Testis (tissue), 3 donors: ENCODE measurements around the gene PILRB. TPM values are rescaled to one million over a fixed set of nuclear protein-coding genes. Genes with fewer than 3 reads are reported as not detected.

ENCODE experiments used
- DNase-seq: peaks from one replicate; pipeline ENCODE4 v3.0.0-alpha.2; 2019
- H3K27ac ChIP-seq, 2 donors: fragments of 200-600 bp; sonication (generic); one replicate each; pipeline ENCODE4 v1.5.1; 2019
- H3K27me3 ChIP-seq: fragments of 200-600 bp; sonication (generic); one replicate; pipeline ENCODE4 v1.5.1; 2019
- H3K36me3 ChIP-seq: fragments of 200-600 bp; sonication (generic); one replicate; pipeline ENCODE4 v1.5.1; 2017; ENCODE audit warnings: low read depth; ENCODE audit errors: missing control alignments
- H3K4me1 ChIP-seq: fragments of 200-600 bp; sonication (generic); one replicate; pipeline ENCODE4 v1.5.1; 2019
- H3K4me3 ChIP-seq, 2 donors: fragments of 200-600 bp; sonication (generic); one replicate each; pipeline ENCODE4 v1.5.1; 2017 to 2019
- H3K9me3 ChIP-seq: fragments of 200-600 bp; sonication (generic); one replicate; pipeline ENCODE4 v1.5.1; 2017
- POLR2A ChIP-seq: fragments of 450-650 bp; IDR thresholded peaks from one replicate; pipeline ENCODE4 v1.6.1; 2017; ENCODE audit warnings: antibody characterized with exemption, mild to moderate bottlenecking, moderate library complexity
- WGBS, 2 donors: methylation state at CpG; one replicate each; pipeline ENCODE4 v1.1.5; 2018; 5-methylcytosine and 5-hydroxymethylcytosine counted together
- intact Hi-C: fragments of 100-400 bp; cut with DNase I; formaldehyde crosslinking; loops from one replicate; pipeline ENCODE4 v1.15.1; 2023; ENCODE audit warnings: low total_unique reads
- polyA plus RNA-seq: library from polyadenylated mRNA; stranded (reverse); fragments of 350-450 nt; fragmentation: Illumina TruSeq; extraction: RNeasy Lipid Tissue Mini Kit (QIAGEN cat#74804); gene quantifications from one replicate; pipeline ENCODE4 v1.2.3, GENCODE V29; 2014; ENCODE audit warnings: low read depth, low replicate concordance; ENCODE audit not compliant: insufficient read depth
- total RNA-seq, 2 donors: library from RNA; depleted of rRNA; stranded (reverse); fragments of >200 nt; gene quantifications; one replicate each; pipeline ENCODE4 v1.2.3, GENCODE V29; 2016
- TF ChIP-seq, protein P1 (sequence below), 3 experiments: fragments of 450-650 bp in 2 of 3; fragments of 200-600 bp in 1 of 3; sonication (generic) in 1 of 3; IDR thresholded peaks; one replicate each; pipeline ENCODE4 v1.5.1; 2016 to 2019; ENCODE audit warnings: antibody characterized with exemption in 3 of 3, mild to moderate bottlenecking in 2 of 3, moderate library complexity in 1 of 3

The PILRB gene
- total and polyA plus RNA-seq, 3 donors from 2014 or later, result 126 to 258 (median 155) TPM

- Histone ChIP-seq H3K4me3 (no peak overlapping the region), H3K4me1 (peaks cover 28% of the 10 kb centered on the region), H3K9me3 (no peaks in the 10 kb centered on the region), H3K27me3 (no peaks in the 10 kb centered on the region), H3K36me3 (no peaks in the 10 kb centered on the region), H3K27ac (no peak overlapping the region)
- TF ChIP-seq, protein P1, sequence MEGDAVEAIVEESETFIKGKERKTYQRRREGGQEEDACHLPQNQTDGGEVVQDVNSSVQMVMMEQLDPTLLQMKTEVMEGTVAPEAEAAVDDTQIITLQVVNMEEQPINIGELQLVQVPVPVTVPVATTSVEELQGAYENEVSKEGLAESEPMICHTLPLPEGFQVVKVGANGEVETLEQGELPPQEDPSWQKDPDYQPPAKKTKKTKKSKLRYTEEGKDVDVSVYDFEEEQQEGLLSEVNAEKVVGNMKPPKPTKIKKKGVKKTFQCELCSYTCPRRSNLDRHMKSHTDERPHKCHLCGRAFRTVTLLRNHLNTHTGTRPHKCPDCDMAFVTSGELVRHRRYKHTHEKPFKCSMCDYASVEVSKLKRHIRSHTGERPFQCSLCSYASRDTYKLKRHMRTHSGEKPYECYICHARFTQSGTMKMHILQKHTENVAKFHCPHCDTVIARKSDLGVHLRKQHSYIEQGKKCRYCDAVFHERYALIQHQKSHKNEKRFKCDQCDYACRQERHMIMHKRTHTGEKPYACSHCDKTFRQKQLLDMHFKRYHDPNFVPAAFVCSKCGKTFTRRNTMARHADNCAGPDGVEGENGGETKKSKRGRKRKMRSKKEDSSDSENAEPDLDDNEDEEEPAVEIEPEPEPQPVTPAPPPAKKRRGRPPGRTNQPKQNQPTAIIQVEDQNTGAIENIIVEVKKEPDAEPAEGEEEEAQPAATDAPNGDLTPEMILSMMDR (IDR thresholded peaks at IDR 0.05), result no peak
- TF ChIP-seq POLR2A, result no peak
- intact Hi-C loops, result no loop called here
- no peak for DNase-seq
- 89 to 93% methylated on average over 2 of the region's 2 CpGs for WGBS, 2 donors
Observed at GRCh38 chr7:100394077-100394476, 36.2 kb downstream of the PILRB start.

- intact Hi-C loops, result no loop called here
- WGBS, 2 donors, result 65 to 73% methylated on average over 9 of the region's 9 CpGs
Observed at GRCh38 chr7:100396421-100396982, 38.6 kb downstream of the PILRB start.

DNA sequence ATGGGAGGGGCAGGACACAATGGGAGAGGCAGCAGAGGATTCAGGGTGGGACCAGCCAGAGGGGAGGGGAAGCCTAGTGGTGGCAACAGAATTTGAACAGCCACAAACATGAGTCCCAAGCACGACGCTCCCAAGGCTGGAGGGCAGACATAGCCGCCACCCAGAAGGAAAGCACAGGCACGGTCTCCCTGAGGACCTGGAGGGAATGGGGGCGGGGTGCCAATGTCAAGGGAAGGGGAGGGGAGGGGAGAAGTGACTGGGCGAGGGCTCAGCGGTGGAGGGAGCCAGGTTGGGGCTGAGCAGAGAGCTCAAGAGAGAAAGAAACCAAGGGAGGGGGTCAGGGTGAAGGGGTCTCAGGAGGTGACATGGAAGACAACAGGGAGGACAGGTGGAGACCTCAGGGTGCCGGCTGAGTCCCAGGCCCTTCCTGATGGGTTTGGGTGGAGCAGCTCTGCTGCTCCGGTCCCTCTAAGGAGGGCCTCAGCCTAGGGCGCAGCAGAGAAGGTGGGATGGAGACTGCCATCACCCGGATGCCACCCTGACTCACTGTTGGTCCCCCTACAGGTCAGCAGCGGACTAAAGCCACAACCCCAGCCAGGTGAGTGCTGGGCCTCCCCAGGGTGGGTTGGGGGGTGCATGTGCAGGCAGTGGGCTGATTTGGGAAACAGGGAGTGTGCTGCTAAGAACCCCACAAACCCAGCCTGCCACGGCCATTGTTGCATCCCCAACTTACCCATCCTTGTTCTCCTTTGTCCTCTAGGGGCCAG, 39.6 kb downstream of the PILRB start:
- peaks cover 34% of the 10 kb centered on the region for H3K4me1 ChIP-seq
- TF ChIP-seq POLR2A, result no peak
- TF ChIP-seq, protein P1 (IDR thresholded peaks at IDR 0.05), result no peak
- no peak for DNase-seq
- peak overlapping the region; percentile 77 to 79 for H3K27ac ChIP-seq
- intact Hi-C loops, result no loop called here
- no peaks in the 10 kb centered on the region for H3K36me3 ChIP-seq
- no peaks in the 10 kb centered on the region for H3K27me3 ChIP-seq
- no peak overlapping the region for H3K4me3 ChIP-seq
- WGBS, 2 donors, result 68 to 73% methylated on average over 10 to 13 of the region's 13 CpGs
- no peaks in the 10 kb centered on the region for H3K9me3 ChIP-seq

More at GRCh38 chr7:100396421-100396982, 38.6 kb downstream of the PILRB start:
- Histone ChIP-seq H3K27me3 (no peaks in the 10 kb centered on the region), H3K36me3 (no peaks in the 10 kb centered on the region), H3K4me1 (peaks cover 34% of the 10 kb centered on the region), H3K4me3 (no peak overlapping the region), H3K9me3 (no peaks in the 10 kb centered on the region), H3K27ac (no peak overlapping the region)
- TF ChIP-seq, protein P1 (IDR thresholded peaks at IDR 0.05), result no peak
- TF ChIP-seq POLR2A, result no peak
- DNase-seq, result no peak

DNA sequence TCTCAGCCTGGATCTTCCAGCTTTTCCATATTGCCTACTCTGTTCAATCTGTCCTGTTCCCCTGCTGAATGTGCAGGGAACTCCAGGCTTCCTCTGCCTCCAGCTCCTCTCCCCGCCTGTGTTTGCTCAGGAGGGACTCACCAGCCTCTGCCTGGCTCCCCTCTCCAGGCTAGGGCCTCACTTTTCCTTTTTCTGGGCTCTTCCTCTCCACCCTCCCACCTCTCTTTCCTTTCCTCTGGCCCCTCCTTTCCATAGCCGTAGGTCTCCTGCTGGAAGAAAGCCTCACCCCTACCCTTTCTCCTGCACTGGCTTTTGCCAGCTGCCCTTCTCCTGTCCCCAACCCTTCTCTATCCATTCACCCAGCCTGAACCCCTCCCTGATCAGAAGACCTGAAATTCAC, 40.3 kb downstream of the PILRB start:
- H3K9me3 ChIP-seq, result no peaks in the 10 kb centered on the region
- no peak for TF ChIP-seq POLR2A
- TF ChIP-seq, protein P1 (IDR thresholded peaks at IDR 0.05), result no peak
- H3K27ac ChIP-seq, result peak overlapping the region; percentile 77 to 79
- intact Hi-C loops, result no loop called here
- H3K27me3 ChIP-seq, result no peaks in the 10 kb centered on the region
- no peak for DNase-seq
- peaks cover 34% of the 10 kb centered on the region for H3K4me1 ChIP-seq
- H3K36me3 ChIP-seq, result no peaks in the 10 kb centered on the region
- no peak overlapping the region for H3K4me3 ChIP-seq
- 41 to 51% methylated on average over 2 of the region's 2 CpGs for WGBS, 2 donors
